Dedifferentiated amniotic fluid mesenchymal stem cell (primary cell): ENCODE results near the gene USP35.

ENCODE experiments used
- DNase-seq: peaks from one replicate; pipeline ENCODE4 v3.0.0-alpha.2; 2016; ENCODE audit errors: extremely low spot score

The USP35 gene

GRCh38 chr11:78196661-78197091 lies 8.0 kb downstream of the USP35 start:
- no peak for DNase-seq

GRCh38 chr11:78197816-78198215 lies 9.1 kb downstream of the USP35 start:
- no peak for DNase-seq

- no peak for DNase-seq
Measured at GRCh38 chr11:78199015-78199652, 10.4 kb downstream of the USP35 start.

- DNase-seq: no peak
Measured at GRCh38 chr11:78199653-78200015, 10.9 kb downstream of the USP35 start.

- no peak for DNase-seq
Measured at GRCh38 chr11:78200061-78200460, 11.3 kb downstream of the USP35 start.

GRCh38 chr11:78200553-78200952 lies 11.8 kb downstream of the USP35 start:
- no peak for DNase-seq

GRCh38 chr11:78201096-78201818 lies 12.5 kb downstream of the USP35 start:
- DNase-seq: no peak

GRCh38 chr11:78202733-78203167 lies 14.0 kb downstream of the USP35 start:
- no peak for DNase-seq

GRCh38 chr11:78203184-78203583 lies 14.5 kb downstream of the USP35 start:
- no peak for DNase-seq

- DNase-seq: no peak
Measured at GRCh38 chr11:78205256-78205655, 16.5 kb downstream of the USP35 start.

- DNase-seq: no peak
Measured at GRCh38 chr11:78205691-78206090, 17.0 kb downstream of the USP35 start.

- DNase-seq: no peak
Measured at GRCh38 chr11:78207532-78208256, 19.0 kb downstream of the USP35 start.

- DNase-seq: no peak
Measured at GRCh38 chr11:78208257-78209165, 19.8 kb downstream of the USP35 start.

- DNase-seq: no peak
Measured at GRCh38 chr11:78209478-78209877, 20.8 kb downstream of the USP35 start.

- DNase-seq: no peak
Measured at GRCh38 chr11:78210000-78210608, 21.4 kb downstream of the USP35 start.

GRCh38 chr11:78211565-78211964 lies 22.8 kb downstream of the USP35 start:
- no peak for DNase-seq

GRCh38 chr11:78212586-78213371 lies 24.1 kb downstream of the USP35 start:
- peak; percentile 21 for DNase-seq

GRCh38 chr11:78213526-78214330 lies 25.0 kb downstream of the USP35 start:
- DNase-seq: no peak

GRCh38 chr11:78214331-78215194 lies 25.8 kb downstream of the USP35 start:
- DNase-seq: no peak
